Trophoblast cell (in vitro differentiated cells and primary cell): ENCODE data around the gene RIPOR3.

Experiments used
- DNase-seq, 2 donors: peaks; one replicate each; pipeline ENCODE4 v3.0.0-alpha.2; 2016
- H2AFZ ChIP-seq: 2 replicates; pipeline ENCODE4 v1.6.1; 2013; ENCODE audit warnings: low read length, moderate library complexity, mild to moderate bottlenecking; ENCODE audit not compliant: insufficient read depth, poor library complexity
- H2AK5ac ChIP-seq: 2 replicates; pipeline ENCODE4 v1.6.1; 2013; ENCODE audit warnings: mild to moderate bottlenecking, low read length
- H2BK120ac ChIP-seq: 2 replicates; pipeline ENCODE4 v1.6.1; 2013; ENCODE audit warnings: low read length, mild to moderate bottlenecking, moderate library complexity; ENCODE audit not compliant: insufficient read depth, poor library complexity
- H2BK12ac ChIP-seq: 2 replicates; pipeline ENCODE4 v1.6.1; 2013; ENCODE audit warnings: mild to moderate bottlenecking, low read length, moderate library complexity
- H2BK5ac ChIP-seq: 2 replicates; pipeline ENCODE4 v1.6.1; 2013; ENCODE audit warnings: low read length, low read depth, moderate library complexity, mild to moderate bottlenecking; ENCODE audit not compliant: poor library complexity
- H3K14ac ChIP-seq: 2 replicates; pipeline ENCODE4 v1.6.1; 2013; ENCODE audit warnings: mild to moderate bottlenecking, low read length
- H3K18ac ChIP-seq: 2 replicates; pipeline ENCODE4 v1.6.1; 2013; ENCODE audit warnings: mild to moderate bottlenecking, low read length
- H3K23ac ChIP-seq: 2 replicates; pipeline ENCODE4 v1.6.1; 2013; ENCODE audit warnings: low read length
- H3K27ac ChIP-seq: 2 replicates; pipeline ENCODE4 v1.5.1; 2013; ENCODE audit warnings: low read depth, mild to moderate bottlenecking, inconsistent platforms, low read length, moderate library complexity
- H3K27me3 ChIP-seq: 2 replicates; pipeline ENCODE4 v1.6.1; 2013; ENCODE audit warnings: inconsistent platforms, mild to moderate bottlenecking, low read length, moderate library complexity; ENCODE audit not compliant: insufficient read depth
- H3K36me3 ChIP-seq, 2 experiments: 1 replicate in 1 of 2; 2 replicates in 1 of 2; pipeline ENCODE4 v1.6.1; 2013; ENCODE audit warnings: low read length in 2 of 2, mild to moderate bottlenecking in 2 of 2, moderate library complexity in 1 of 2; ENCODE audit not compliant: insufficient read depth in 2 of 2, control insufficient read depth in 1 of 2
- H3K4ac ChIP-seq: 2 replicates; pipeline ENCODE4 v1.6.1; 2013; ENCODE audit warnings: low read depth, mild to moderate bottlenecking, low read length, moderate library complexity
- H3K4me1 ChIP-seq, 2 experiments: 1 replicate in 1 of 2; 2 replicates in 1 of 2; pipeline ENCODE4 v1.6.1; 2013; ENCODE audit warnings: low read length in 2 of 2, mild to moderate bottlenecking in 2 of 2, moderate library complexity in 1 of 2; ENCODE audit not compliant: insufficient read depth in 2 of 2, control insufficient read depth in 1 of 2
- H3K4me2 ChIP-seq: 2 replicates; pipeline ENCODE4 v1.6.1; 2013; ENCODE audit warnings: inconsistent platforms, mild to moderate bottlenecking, low read length, moderate library complexity
- H3K4me3 ChIP-seq: 2 replicates; pipeline ENCODE4 v1.5.1; 2013; ENCODE audit warnings: mild to moderate bottlenecking, low read depth, low read length, inconsistent platforms
- H3K79me1 ChIP-seq: one replicate; pipeline ENCODE4 v1.6.1; 2013; ENCODE audit warnings: low read length
- H3K79me2 ChIP-seq: 2 replicates; pipeline ENCODE4 v1.6.1; 2013; ENCODE audit warnings: low read length, mild to moderate bottlenecking; ENCODE audit not compliant: control insufficient read depth, insufficient read depth, poor library complexity
- H3K9ac ChIP-seq: 2 replicates; pipeline ENCODE4 v1.6.1; 2013; ENCODE audit warnings: mild to moderate bottlenecking, low read length
- H3K9me3 ChIP-seq: 2 replicates; pipeline ENCODE4 v1.6.1; 2013; ENCODE audit warnings: low read depth, mild to moderate bottlenecking, control low read depth, inconsistent platforms, low read length; ENCODE audit not compliant: insufficient read depth
- H4K12ac ChIP-seq: 2 replicates; pipeline ENCODE4 v1.6.1; 2013; ENCODE audit warnings: low read depth, mild to moderate bottlenecking, low read length, moderate library complexity
- H4K8ac ChIP-seq: 2 replicates; pipeline ENCODE4 v1.6.1; 2013; ENCODE audit warnings: low read depth, mild to moderate bottlenecking, low read length, moderate library complexity
- H4K91ac ChIP-seq: one replicate; pipeline ENCODE4 v1.6.1; 2013; ENCODE audit warnings: low read depth, mild to moderate bottlenecking, low read length, moderate library complexity
- WGBS: extraction: QIAGEN DNeasy Blood & Tissue Kit; methylation state at CpG from one replicate; pipeline ENCODE4 v1.1.7; 2013; ENCODE audit warnings: missing lambda C conversion rate; ENCODE audit not compliant: insufficient read length, insufficient coverage; ENCODE audit errors: extremely low coverage; 5-methylcytosine and 5-hydroxymethylcytosine counted together

The RIPOR3 gene

DNA sequence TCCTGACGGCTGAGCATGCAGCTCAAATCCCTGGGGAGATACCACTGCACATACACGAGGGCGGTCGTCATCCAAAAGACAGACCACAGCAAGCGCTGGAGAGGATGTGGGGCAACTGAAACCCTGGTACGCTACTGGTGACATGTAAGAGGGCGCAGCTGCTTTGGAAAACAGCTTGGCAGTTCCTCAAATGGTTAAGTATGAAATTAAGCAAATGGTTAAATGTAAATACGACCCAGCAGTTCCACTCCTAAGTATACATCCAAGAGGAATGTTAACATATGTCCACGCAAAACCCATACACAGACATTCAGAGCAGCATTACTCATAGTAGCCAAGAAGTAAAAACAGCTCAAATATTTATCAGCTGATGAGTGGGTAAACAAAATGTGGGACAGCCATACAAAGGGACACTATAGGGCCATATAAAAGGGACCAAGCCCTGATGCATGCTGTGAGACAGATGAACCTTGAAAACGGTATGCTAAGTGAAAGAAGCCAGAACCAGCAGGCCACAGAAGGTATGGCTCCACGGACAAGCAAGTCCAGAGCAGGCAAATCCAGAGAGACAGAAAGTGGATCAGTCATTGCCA lies 38.5 kb downstream of the RIPOR3 start:
- no peak overlapping the region for H3K4me3 ChIP-seq
- DNase-seq = no peak
- no peak overlapping the region for H3K18ac ChIP-seq
- no peak overlapping the region for H2AK5ac ChIP-seq
- peaks cover 16 to 19% of the 10 kb centered on the region in 2 experiments for H3K4me1 ChIP-seq
- H3K14ac ChIP-seq = peak overlapping the region; percentile 6
- H2BK120ac ChIP-seq = no peak overlapping the region
- H3K36me3 ChIP-seq = no peaks in the 10 kb centered on the region
- H2BK5ac ChIP-seq = no peak overlapping the region
- H3K27ac ChIP-seq = no peak overlapping the region
- no peaks in the 10 kb centered on the region for H3K27me3 ChIP-seq
- H2AFZ ChIP-seq = no peak overlapping the region
- WGBS = no CpG with 5 or more reads among the region's 11 CpGs
- H3K79me1 ChIP-seq = peaks cover 12% of the 10 kb centered on the region
- no peaks in the 10 kb centered on the region for H3K9me3 ChIP-seq
- H3K79me2 ChIP-seq = no peaks in the 10 kb centered on the region
- no peak overlapping the region for H3K9ac ChIP-seq
- H2BK12ac ChIP-seq = peak overlapping the region; percentile 51
- no peak overlapping the region for H3K23ac ChIP-seq
- H4K8ac ChIP-seq = peak overlapping the region; percentile 12
- H4K12ac ChIP-seq = no peak overlapping the region
- H3K4me2 ChIP-seq = no peak overlapping the region
- peak overlapping the region; percentile 1 for H4K91ac ChIP-seq
- H3K4ac ChIP-seq = no peak overlapping the region

DNA sequence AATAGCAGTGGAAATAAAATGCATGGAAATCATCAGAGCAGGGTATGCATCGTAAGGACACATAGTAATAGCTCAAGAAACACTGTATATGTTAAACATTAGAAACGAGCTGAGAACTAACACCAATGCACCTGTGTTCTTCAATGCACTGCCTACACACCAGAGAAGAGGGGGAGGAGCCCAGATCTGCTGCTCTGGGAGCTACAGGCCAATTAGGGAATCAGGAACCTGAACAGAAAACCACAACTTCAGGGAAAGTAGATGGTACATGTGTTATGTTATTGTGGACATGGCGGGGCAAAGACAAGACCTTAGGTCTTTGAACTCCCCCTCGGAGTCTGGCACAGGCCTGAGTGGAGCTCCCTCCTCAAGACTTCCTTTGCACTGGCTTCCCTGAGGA lies 39.7 kb downstream of the RIPOR3 start:
- peak overlapping the region; percentile 32 for H4K91ac ChIP-seq
- H2BK12ac ChIP-seq = peak overlapping the region; percentile 6
- no peak overlapping the region for H2BK5ac ChIP-seq
- no peak overlapping the region for H2BK120ac ChIP-seq
- no peaks in the 10 kb centered on the region for H3K9me3 ChIP-seq
- no peak overlapping the region for H2AK5ac ChIP-seq
- WGBS = no CpG with 5 or more reads among the region's 4 CpGs
- no peak overlapping the region for H3K4ac ChIP-seq
- H3K27ac ChIP-seq = no peak overlapping the region
- no peak overlapping the region for H4K8ac ChIP-seq
- no peak overlapping the region for H3K18ac ChIP-seq
- H3K14ac ChIP-seq = no peak overlapping the region
- H3K79me1 ChIP-seq = peaks cover 15% of the 10 kb centered on the region
- no peak overlapping the region for H3K23ac ChIP-seq
- no peaks in the 10 kb centered on the region for H3K79me2 ChIP-seq
- no peaks in the 10 kb centered on the region for H3K36me3 ChIP-seq
- H3K27me3 ChIP-seq = no peaks in the 10 kb centered on the region
- DNase-seq = no peak
- H3K9ac ChIP-seq = no peak overlapping the region
- no peak overlapping the region for H4K12ac ChIP-seq
- no peak overlapping the region for H2AFZ ChIP-seq
- H3K4me3 ChIP-seq = no peak overlapping the region
- H3K4me1 ChIP-seq = peaks cover 16 to 19% of the 10 kb centered on the region in 2 experiments
- H3K4me2 ChIP-seq = no peak overlapping the region

DNA sequence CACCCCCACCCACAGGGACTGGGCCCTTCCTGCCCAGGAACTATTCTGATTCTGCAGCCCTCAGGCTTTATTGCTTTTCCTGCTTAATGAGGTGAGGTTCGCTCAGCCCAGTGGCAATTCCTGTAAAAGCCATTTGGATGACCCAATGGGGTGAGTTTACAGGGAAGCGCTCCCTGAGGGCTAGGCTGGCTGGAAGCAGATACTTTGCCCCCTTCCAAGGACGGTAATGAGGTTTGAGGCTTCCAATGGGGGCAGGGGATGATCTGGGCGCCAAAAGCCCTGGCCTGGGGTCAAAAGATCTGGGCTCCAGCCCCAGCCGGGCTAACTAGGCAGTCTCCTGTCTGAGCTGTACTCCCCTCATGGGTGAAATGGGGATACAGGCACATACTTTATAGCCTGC lies 41.8 kb downstream of the RIPOR3 start:
- no peak overlapping the region for H3K9ac ChIP-seq
- H3K36me3 ChIP-seq = no peaks in the 10 kb centered on the region
- no peak overlapping the region for H2AFZ ChIP-seq
- H3K27me3 ChIP-seq = no peaks in the 10 kb centered on the region
- no peak overlapping the region for H3K14ac ChIP-seq
- no peaks in the 10 kb centered on the region for H3K79me2 ChIP-seq
- no peaks in the 10 kb centered on the region for H3K9me3 ChIP-seq
- H3K18ac ChIP-seq = peak overlapping the region; percentile 5
- H2BK120ac ChIP-seq = no peak overlapping the region
- peak overlapping the region; percentile 22 for H4K91ac ChIP-seq
- H3K4me3 ChIP-seq = no peak overlapping the region
- no peak overlapping the region for H3K23ac ChIP-seq
- H3K4me2 ChIP-seq = no peak overlapping the region
- H2AK5ac ChIP-seq = no peak overlapping the region
- H3K79me1 ChIP-seq = peaks cover 23% of the 10 kb centered on the region
- H3K4ac ChIP-seq = no peak overlapping the region
- no peak overlapping the region for H2BK5ac ChIP-seq
- peak overlapping the region; percentile 51 for H2BK12ac ChIP-seq
- H4K12ac ChIP-seq = no peak overlapping the region
- peaks cover 11 to 21% of the 10 kb centered on the region in 2 experiments for H3K4me1 ChIP-seq
- H3K27ac ChIP-seq = no peak overlapping the region
- H4K8ac ChIP-seq = no peak overlapping the region
- WGBS = no CpG with 5 or more reads among the region's 5 CpGs
- no peak for DNase-seq

- Histone ChIP-seq H3K4me2 (no peak overlapping the region), H3K27me3 (no peaks in the 10 kb centered on the region), H3K79me2 (no peaks in the 10 kb centered on the region), H3K9ac (no peak overlapping the region), H4K91ac (no peak overlapping the region), H3K23ac (no peak overlapping the region), H4K12ac (no peak overlapping the region), H2AFZ (no peak overlapping the region), H2BK120ac (no peak overlapping the region), H2BK12ac (peak overlapping the region; percentile 19), H3K14ac (no peak overlapping the region), H3K4ac (no peak overlapping the region), H3K9me3 (no peaks in the 10 kb centered on the region), H3K27ac (no peak overlapping the region), H2BK5ac (no peak overlapping the region), H3K4me3 (no peak overlapping the region), H2AK5ac (no peak overlapping the region), H3K36me3 (no peaks in the 10 kb centered on the region), H3K79me1 (peaks cover 21% of the 10 kb centered on the region), H3K4me1 (peaks cover 11 to 19% of the 10 kb centered on the region in 2 experiments), H3K18ac (no peak overlapping the region), H4K8ac (no peak overlapping the region)
- no peak for DNase-seq
- no CpG with 5 or more reads among the region's 6 CpGs for WGBS
These were observed 42.7 kb downstream of the RIPOR3 start for GRCh38 chr20:50648651-50649050.
